Left ventricle myocardium inferior (tissue), 1 donor: Measurements from ENCODE around the gene TNFAIP1. TPM values are rescaled to one million over a fixed set of nuclear protein-coding genes. Genes with fewer than 3 reads are reported as not detected.

Experiments used
- DNase-seq: peaks from one replicate; pipeline ENCODE4 v3.0.0-alpha.2; 2020
- H3K27ac ChIP-seq: fragments of 200-600 bp; replicated peaks from 2 replicates; pipeline ENCODE4 v1.8.0; 2021
- H3K27me3 ChIP-seq: fragments of 200-600 bp; 2 replicates; pipeline ENCODE4 v1.8.0; 2021; ENCODE audit warnings: low read depth
- H3K36me3 ChIP-seq: fragments of 200-600 bp; 2 replicates; pipeline ENCODE4 v1.8.0; 2021
- H3K4me1 ChIP-seq: fragments of 200-600 bp; 2 replicates; pipeline ENCODE4 v1.8.0; 2021
- H3K4me3 ChIP-seq: fragments of 200-600 bp; 2 replicates; pipeline ENCODE4 v1.8.0; 2021; ENCODE audit warnings: mild to moderate bottlenecking, moderate library complexity
- H3K9me3 ChIP-seq: fragments of 200-600 bp; replicated peaks from 2 replicates; pipeline ENCODE4 v1.8.0; 2021
- CTCF ChIP-seq: fragments of 200-600 bp; IDR thresholded peaks from 2 replicates; pipeline ENCODE4 v1.8.0; 2021; ENCODE audit warnings: antibody characterized with exemption, mild to moderate bottlenecking, borderline replicate concordance
- intact Hi-C: fragments of 100-400 bp; cut with micrococcal nuclease; formaldehyde crosslinking; loops from one replicate; pipeline ENCODE4 v1.11.0; 2022
- microRNA-seq: library from miRNA; unstranded; fragments of <30 nt; microRNA quantifications from one replicate; pipeline ENCODE4 v1.2.0, GENCODE V29; 2020
- total RNA-seq: library from RNA; stranded (reverse); fragmentation: NEBNext Ultra II Directional; extraction: Animal tissue kit (Norgen Biotek cat#: 25700); gene quantifications from one replicate; pipeline ENCODE4 v1.2.1, GENCODE V29; 2021
- donor health status: DM: no; HTN: yes; CAD: no; lungs with severe emphysema.

The TNFAIP1 gene
- total RNA-seq, 1 donor from 2014 or later: 35.1 TPM

GRCh38 chr17:28392491-28392890 is 56.9 kb downstream of the TNFAIP1 start:
- Histone ChIP-seq H3K36me3 (peaks cover 81% of the 10 kb centered on the region), H3K27ac (no peak overlapping the region), H3K27me3 (no peaks in the 10 kb centered on the region), H3K9me3 (no peaks in the 10 kb centered on the region), H3K4me1 (no peaks in the 10 kb centered on the region), H3K4me3 (no peak overlapping the region)
- no peak for DNase-seq
- no peak for TF ChIP-seq CTCF
- intact Hi-C loops: no loop called here

GRCh38 chr17:28394337-28395116 is 59.0 kb downstream of the TNFAIP1 start:
- intact Hi-C loops: no loop called here
- DNase-seq: no peak
- H3K27me3 ChIP-seq: no peaks in the 10 kb centered on the region
- H3K4me3 ChIP-seq: no peak overlapping the region
- peaks cover 14% of the 10 kb centered on the region for H3K4me1 ChIP-seq
- H3K27ac ChIP-seq: no peak overlapping the region
- no peaks in the 10 kb centered on the region for H3K9me3 ChIP-seq
- TF ChIP-seq CTCF: no peak
- peaks cover 66% of the 10 kb centered on the region for H3K36me3 ChIP-seq

GRCh38 chr17:28395426-28395825 is 59.9 kb downstream of the TNFAIP1 start:
- no peak for TF ChIP-seq CTCF
- Histone ChIP-seq H3K9me3 (no peaks in the 10 kb centered on the region), H3K27me3 (no peaks in the 10 kb centered on the region), H3K4me3 (no peak overlapping the region), H3K4me1 (peaks cover 14% of the 10 kb centered on the region), H3K27ac (no peak overlapping the region), H3K36me3 (peaks cover 57% of the 10 kb centered on the region)
- intact Hi-C loops: no loop called here
- DNase-seq: no peak

- H3K4me3 ChIP-seq: no peak overlapping the region
- peaks cover 51% of the 10 kb centered on the region for H3K36me3 ChIP-seq
- intact Hi-C loops: no loop called here
- H3K9me3 ChIP-seq: no peaks in the 10 kb centered on the region
- DNase-seq: no peak
- H3K4me1 ChIP-seq: peaks cover 14% of the 10 kb centered on the region
- no peak for TF ChIP-seq CTCF
- no peaks in the 10 kb centered on the region for H3K27me3 ChIP-seq
- H3K27ac ChIP-seq: no peak overlapping the region
These were observed 60.4 kb downstream of the TNFAIP1 start for GRCh38 chr17:28395968-28396367.

Small RNA genes lying within 50 kb of the gene (microRNA-seq; reads per million reads assigned to microRNA genes)
- gene MIR4723: not detected

Other genes with a start within 250 kb of the TNFAIP1 start
- 2.1 TPM for gene TMEM97, start 16.6 kb upstream of the TNFAIP1 start, total RNA-seq
- gene IFT20, start 289 bp upstream of the TNFAIP1 start, total RNA-seq: 14.3 TPM
- gene POLDIP2, start 21.8 kb downstream of the TNFAIP1 start, total RNA-seq: 154 TPM
- not detected for gene SEBOX, start 29.4 kb downstream of the TNFAIP1 start, total RNA-seq
- 40.4 TPM for gene VTN, start 34.5 kb downstream of the TNFAIP1 start, total RNA-seq
- 5.1 TPM for gene SARM1, start 35.9 kb downstream of the TNFAIP1 start, total RNA-seq
- 6.0 TPM for gene SLC46A1, start 70.5 kb downstream of the TNFAIP1 start, total RNA-seq
- gene SLC13A2, start 137.9 kb downstream of the TNFAIP1 start, total RNA-seq: not detected
- not detected for gene FOXN1, start 170.6 kb downstream of the TNFAIP1 start, total RNA-seq
- 22.5 TPM for gene UNC119, start 216.9 kb downstream of the TNFAIP1 start, total RNA-seq
- 38.2 TPM for gene PIGS, start 235.8 kb downstream of the TNFAIP1 start, total RNA-seq
- gene ALDOC, start 241.1 kb downstream of the TNFAIP1 start, total RNA-seq: 329 TPM